T-helper 17 cell (primary cell): ENCODE measurements around the gene ICE2. TPM values are rescaled to one million over a fixed set of nuclear protein-coding genes. Genes with fewer than 3 reads are reported as not detected.

Experiments used
- ATAC-seq: fragments of 150-1000 bp; cut with Tn5 transposase; 2 replicates; pipeline ENCODE4 v1.10.0; 2021; ENCODE audit warnings: mild to moderate bottlenecking, moderate library complexity
- DNase-seq, 3 donors: peaks; one replicate each; pipeline versions ENCODE4 v3.0.0 to v3.0.0-alpha.2; 2020 to 2021
- H3K9me3 ChIP-seq: one replicate; pipeline ENCODE4 v1.7.0; 2013; ENCODE audit warnings: low read length, mild to moderate bottlenecking; ENCODE audit not compliant: control insufficient read depth, poor library complexity, severe bottlenecking
- H3K27ac Mint-ChIP-seq: one replicate; pipeline ENCODE4 v1.8.0; 2022; ENCODE audit warnings: mild to moderate bottlenecking, moderate library complexity, mixed read lengths
- H3K27me3 Mint-ChIP-seq: one replicate; pipeline ENCODE4 v1.8.0; 2022; ENCODE audit warnings: mixed read lengths
- H3K36me3 Mint-ChIP-seq: one replicate; pipeline ENCODE4 v1.8.0; 2022; ENCODE audit warnings: low read depth, mixed read lengths
- H3K4me1 Mint-ChIP-seq: one replicate; pipeline ENCODE4 v1.8.0; 2022; ENCODE audit warnings: mild to moderate bottlenecking, mixed read lengths
- H3K4me3 Mint-ChIP-seq: one replicate; pipeline ENCODE4 v1.8.0; 2022; ENCODE audit warnings: mild to moderate bottlenecking, moderate library complexity, mixed read lengths
- total RNA-seq, 4 donors: library from RNA in 2 of 4; stranded (reverse) in 2 of 4; gene quantifications; one replicate each; pipeline ENCODE4 v1.2.3 and lab custom pipeline; 2022 to 2026

Gene ICE2
- total RNA-seq, 2 donors from 2014 or later: 32.9 to 39.8 TPM

DNA sequence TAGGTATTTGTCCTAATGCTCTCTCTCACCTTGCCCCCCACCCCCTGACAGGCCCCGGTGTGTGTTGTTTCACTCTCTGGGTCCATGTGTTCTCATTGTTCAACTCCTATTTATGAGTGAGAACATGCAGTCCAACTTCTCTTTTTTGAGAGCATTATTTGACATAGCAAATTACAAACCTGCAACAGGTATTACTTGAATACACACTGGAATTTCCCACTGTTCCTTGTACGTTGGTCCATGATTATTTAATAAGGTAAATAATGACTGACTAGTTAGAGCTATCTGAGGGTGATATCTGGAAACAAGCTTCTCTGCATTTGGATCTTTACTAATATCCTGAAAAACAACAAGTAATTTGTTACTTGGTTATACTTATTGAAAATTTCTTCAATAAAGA lies 24.1 kb downstream of the ICE2 start:
- H3K36me3 Mint-ChIP-seq: peaks cover 2% of the 10 kb centered on the region
- H3K27me3 Mint-ChIP-seq: no peaks in the 10 kb centered on the region
- H3K4me3 Mint-ChIP-seq: no peak overlapping the region
- no peak for DNase-seq
- no peaks in the 10 kb centered on the region for H3K4me1 Mint-ChIP-seq
- no peak for ATAC-seq
- H3K9me3 ChIP-seq: no peaks in the 10 kb centered on the region
- no peak overlapping the region for H3K27ac Mint-ChIP-seq

DNA sequence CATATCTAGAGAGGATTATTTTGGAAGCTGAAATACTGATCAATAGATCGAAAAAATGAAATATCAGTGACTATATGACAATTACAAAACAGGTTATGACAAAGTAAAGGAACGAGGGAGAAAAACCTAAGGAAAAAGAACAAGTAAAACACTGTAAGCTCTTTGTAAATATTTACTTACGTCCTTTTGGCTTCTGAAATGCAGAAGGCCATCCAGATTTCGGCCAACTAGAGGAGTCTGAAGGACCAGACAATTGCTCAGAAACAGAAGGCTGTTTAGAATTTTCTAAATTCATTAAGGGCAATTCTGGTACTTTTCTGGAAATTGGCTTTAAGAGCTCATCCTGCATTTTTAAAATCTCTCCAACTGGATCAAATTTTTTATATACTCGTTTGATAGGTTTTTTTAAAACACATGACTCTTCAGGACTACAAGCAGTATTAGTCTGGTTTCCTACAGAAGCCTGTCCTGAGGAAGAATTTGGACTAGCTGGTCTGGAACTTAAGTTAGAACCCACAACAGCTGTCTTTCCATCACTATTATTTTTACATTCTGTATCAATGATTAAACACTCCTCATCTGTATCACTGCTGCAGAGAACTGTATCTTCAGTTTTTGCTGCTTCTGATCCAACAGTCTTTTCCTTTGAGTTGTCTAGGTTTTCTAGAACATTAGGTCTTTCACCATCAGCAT lies 30.1 kb downstream of the ICE2 start:
- H3K27ac Mint-ChIP-seq: no peak overlapping the region
- H3K9me3 ChIP-seq: no peaks in the 10 kb centered on the region
- peaks cover 2% of the 10 kb centered on the region for H3K36me3 Mint-ChIP-seq
- H3K4me3 Mint-ChIP-seq: no peak overlapping the region
- ATAC-seq (no peak), DNase-seq (no peak)
- H3K27me3 Mint-ChIP-seq: no peaks in the 10 kb centered on the region
- no peaks in the 10 kb centered on the region for H3K4me1 Mint-ChIP-seq

DNA sequence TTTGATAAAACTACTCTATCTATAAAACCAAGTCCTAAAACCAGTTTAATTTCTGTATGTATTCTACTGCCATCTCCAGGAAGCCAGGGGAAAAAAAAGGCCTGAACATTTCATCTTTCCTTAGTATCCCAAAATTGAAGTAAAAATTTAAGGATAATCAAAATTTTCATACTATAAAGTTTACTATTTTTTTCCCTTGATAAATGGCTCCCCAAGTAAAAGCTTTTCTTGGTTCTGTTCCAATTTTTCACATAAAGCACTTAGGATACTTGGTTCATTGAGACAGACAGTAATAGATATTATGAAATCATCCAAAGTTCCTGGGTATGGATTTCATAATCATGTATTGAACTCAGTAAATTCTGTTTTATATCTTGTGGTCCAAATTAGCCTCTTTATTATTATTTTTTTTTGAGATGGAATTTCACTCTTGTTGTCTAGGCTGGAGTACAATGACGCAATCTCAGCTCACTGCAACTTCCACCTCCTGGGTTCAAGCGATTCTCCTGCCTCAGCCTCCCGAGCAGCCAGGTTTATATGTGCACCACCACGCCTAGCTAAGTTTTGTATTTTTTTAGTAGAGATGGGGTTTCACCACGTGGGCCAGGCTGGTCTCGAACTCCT lies 34.5 kb downstream of the ICE2 start:
- H3K4me1 Mint-ChIP-seq: peaks cover 2% of the 10 kb centered on the region

DNA sequence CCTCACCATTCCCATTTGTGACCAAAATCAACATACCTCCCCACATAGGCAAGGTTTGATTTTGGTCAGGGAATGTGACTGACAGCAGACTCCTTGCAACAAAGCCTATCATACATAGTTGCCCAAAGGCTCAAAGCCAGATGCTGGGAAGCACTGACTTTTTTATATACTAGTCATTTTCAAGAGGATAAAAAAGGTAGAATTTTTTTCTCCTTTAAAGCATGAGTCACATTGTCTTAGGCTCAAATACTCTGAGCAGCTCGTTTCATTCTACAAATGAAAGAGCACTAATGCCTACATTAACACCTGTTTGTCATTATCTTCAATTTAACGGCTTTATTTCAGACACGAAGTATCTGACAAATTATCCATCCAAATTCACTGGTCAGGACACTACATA lies 36.2 kb downstream of the ICE2 start:
- H3K4me1 Mint-ChIP-seq: peaks cover 2% of the 10 kb centered on the region
- no peak overlapping the region for H3K27ac Mint-ChIP-seq
- no peak for ATAC-seq
- no peaks in the 10 kb centered on the region for H3K9me3 ChIP-seq
- H3K4me3 Mint-ChIP-seq: no peak overlapping the region
- peaks cover 4% of the 10 kb centered on the region for H3K36me3 Mint-ChIP-seq
- no peak for DNase-seq
- H3K27me3 Mint-ChIP-seq: no peaks in the 10 kb centered on the region

More for the DNA sequence above, 34.5 kb downstream of the ICE2 start:
- no peaks in the 10 kb centered on the region for H3K9me3 ChIP-seq
- no peak for ATAC-seq
- no peak overlapping the region for H3K27ac Mint-ChIP-seq
- DNase-seq: no peak
- H3K4me3 Mint-ChIP-seq: no peak overlapping the region
- H3K36me3 Mint-ChIP-seq: peaks cover 4% of the 10 kb centered on the region
- no peaks in the 10 kb centered on the region for H3K27me3 Mint-ChIP-seq

DNA sequence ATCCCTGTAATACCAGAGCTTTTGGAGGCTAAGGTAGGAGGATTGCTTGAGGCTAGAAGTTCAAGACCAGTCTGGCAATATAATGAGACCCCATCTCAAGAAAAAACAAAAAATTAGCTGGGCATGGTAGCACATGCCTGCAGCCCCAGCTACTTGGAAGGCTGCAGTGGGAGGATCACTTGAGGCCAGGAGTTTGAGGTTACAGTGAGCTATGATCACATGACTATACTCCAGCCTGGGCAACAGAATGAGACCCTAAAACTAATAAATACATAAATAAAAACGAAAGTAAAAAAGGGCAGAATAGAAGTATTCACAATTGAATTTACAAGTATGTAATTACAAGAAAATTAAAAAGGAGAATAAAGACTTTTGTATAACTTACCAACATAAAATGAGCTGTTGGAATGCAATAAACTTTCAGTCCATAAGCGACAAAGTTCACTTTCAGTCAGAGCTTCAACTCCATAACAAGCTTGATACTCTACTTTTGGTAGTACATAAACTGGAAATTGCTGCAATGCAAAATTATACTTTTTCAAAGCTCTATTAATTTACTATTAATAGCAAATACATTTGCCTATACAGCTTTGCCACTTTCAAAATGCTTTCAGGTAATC lies 36.8 kb downstream of the ICE2 start:
- peaks cover 4% of the 10 kb centered on the region for H3K36me3 Mint-ChIP-seq
- no peak for ATAC-seq

DNA sequence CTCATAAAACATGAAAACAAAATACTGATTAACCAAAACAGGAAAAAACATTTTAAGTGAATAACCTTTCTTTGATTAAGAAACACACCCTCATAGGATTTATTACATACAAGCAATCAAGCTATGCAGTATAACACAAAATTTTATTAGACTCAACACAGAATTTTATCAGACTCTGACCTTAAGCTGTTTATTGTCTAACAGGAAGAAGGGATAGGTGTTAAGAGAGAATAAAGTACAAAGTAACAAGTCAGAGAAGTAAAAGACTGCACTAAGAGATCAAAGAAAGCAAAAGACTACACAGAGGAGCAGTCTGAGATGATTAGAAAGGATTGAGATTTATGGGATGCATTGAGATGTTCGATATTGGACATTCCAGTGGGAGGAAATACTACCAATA lies 37.6 kb downstream of the ICE2 start:
- ATAC-seq: no peak
- Mint-ChIP-seq H3K36me3 (peaks cover 4% of the 10 kb centered on the region), H3K27me3 (no peaks in the 10 kb centered on the region), H3K27ac (no peak overlapping the region), H3K4me3 (no peak overlapping the region), H3K4me1 (peaks cover 2% of the 10 kb centered on the region)
- H3K9me3 ChIP-seq: no peaks in the 10 kb centered on the region
- DNase-seq: no peak

More for the DNA sequence above, 36.8 kb downstream of the ICE2 start:
- Mint-ChIP-seq H3K4me1 (peaks cover 2% of the 10 kb centered on the region), H3K4me3 (no peak overlapping the region), H3K27me3 (no peaks in the 10 kb centered on the region), H3K27ac (peak overlapping the region; percentile 66)
- DNase-seq: no peak
- H3K9me3 ChIP-seq: no peaks in the 10 kb centered on the region

DNA sequence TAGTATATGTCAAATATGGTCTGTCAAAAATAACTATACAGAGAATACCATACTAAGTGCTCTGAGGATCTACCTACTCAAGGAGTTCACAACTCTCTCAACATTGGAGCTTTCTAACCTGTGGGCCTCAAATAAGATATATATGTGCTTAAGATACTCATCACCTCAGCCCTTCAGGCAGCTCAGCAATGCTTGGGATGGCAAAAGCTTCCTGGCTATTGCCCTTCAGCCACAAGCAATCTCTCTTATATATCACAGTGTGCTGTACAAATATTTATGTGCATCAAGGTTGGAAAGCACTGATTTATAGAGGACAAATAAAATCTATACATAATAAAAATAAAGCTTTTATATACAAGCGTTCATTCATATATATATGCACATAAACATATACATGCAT lies 40.3 kb downstream of the ICE2 start:
- no peak for DNase-seq
- Mint-ChIP-seq H3K4me1 (peaks cover 2% of the 10 kb centered on the region), H3K4me3 (no peak overlapping the region), H3K27ac (no peak overlapping the region), H3K36me3 (peaks cover 7% of the 10 kb centered on the region), H3K27me3 (no peaks in the 10 kb centered on the region)
- no peak for ATAC-seq
- no peaks in the 10 kb centered on the region for H3K9me3 ChIP-seq

DNA sequence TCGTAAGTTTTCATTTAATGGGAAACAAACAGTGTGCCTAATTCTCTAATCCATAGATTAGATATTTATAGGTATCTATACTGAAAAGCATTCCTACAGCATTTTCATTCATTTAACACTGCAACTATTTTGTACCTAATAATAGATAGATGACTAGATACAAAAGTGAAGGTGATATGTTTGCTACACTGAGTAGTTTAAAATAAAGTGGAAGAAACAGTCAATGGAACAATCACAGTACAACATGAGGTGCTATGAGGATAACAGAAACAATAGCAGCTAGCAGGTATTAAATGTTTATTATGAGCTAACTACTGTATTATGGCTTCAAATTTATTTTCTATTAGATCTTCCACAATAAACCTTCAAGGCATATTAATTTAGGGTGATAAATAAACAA lies 50.0 kb downstream of the ICE2 start:
- ATAC-seq (no peak), DNase-seq (no peak)
- Mint-ChIP-seq H3K27me3 (no peaks in the 10 kb centered on the region), H3K27ac (no peak overlapping the region), H3K4me1 (peaks cover 5% of the 10 kb centered on the region), H3K4me3 (no peak overlapping the region), H3K36me3 (peaks cover 5% of the 10 kb centered on the region)
- no peaks in the 10 kb centered on the region for H3K9me3 ChIP-seq

DNA sequence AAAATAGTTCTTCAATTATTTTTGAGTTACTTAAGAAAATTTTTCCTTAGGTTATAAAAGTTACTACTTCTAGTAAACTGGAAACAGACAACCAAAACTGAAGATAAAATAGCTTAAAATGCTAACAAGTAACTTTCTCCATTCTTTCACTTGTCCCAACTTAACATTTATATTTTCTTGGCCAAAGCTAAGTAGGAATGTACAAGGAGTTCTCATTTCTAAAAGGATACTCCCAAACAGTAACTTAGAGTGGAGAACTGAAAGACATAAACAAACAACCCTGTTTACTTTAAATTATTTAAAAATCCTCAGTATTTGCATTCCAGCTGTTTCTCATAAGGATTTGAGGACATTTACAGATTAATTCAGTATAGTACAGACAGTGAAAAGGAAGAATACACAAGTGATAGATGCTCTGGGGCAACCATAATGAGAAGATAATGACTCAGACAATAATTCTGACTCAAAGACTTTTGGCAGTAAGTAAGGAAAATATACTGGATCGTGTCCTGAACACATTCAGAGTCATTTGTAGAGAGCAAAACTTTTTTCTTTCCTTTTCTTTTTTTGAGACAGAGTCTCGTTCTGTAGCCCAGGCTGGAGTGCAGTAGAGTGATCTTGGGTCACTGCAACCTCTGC lies 52.0 kb downstream of the ICE2 start:
- no peak overlapping the region for H3K4me3 Mint-ChIP-seq
- DNase-seq (no peak), ATAC-seq (no peak)
- peaks cover 8% of the 10 kb centered on the region for H3K4me1 Mint-ChIP-seq
- no peaks in the 10 kb centered on the region for H3K9me3 ChIP-seq
- peaks cover 7% of the 10 kb centered on the region for H3K36me3 Mint-ChIP-seq
- no peaks in the 10 kb centered on the region for H3K27me3 Mint-ChIP-seq
- H3K27ac Mint-ChIP-seq: peak overlapping the region; percentile 27

DNA sequence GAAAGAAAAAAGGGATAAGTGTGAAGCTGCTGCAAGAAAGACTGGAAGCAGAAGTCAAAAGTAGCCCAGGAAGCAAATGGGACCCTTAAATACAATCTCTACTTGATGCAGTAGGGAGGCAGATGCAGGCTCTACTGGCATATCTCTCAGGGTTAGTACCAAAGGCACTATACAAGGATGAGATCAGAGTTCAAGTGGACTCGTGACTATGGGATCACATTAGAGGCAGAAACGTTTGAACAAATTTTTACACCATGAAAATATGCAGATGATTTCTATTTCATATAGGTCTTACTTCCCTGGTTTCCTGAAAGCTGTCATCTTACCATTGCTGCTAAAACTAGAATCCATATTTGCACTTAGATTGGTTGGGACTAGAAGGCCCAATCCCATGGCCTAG lies 53.5 kb downstream of the ICE2 start:
- H3K4me3 Mint-ChIP-seq: no peak overlapping the region
- ATAC-seq (no peak), DNase-seq (no peak)
- H3K9me3 ChIP-seq: no peaks in the 10 kb centered on the region
- H3K27me3 Mint-ChIP-seq: no peaks in the 10 kb centered on the region
- H3K36me3 Mint-ChIP-seq: peaks cover 8% of the 10 kb centered on the region
- no peak overlapping the region for H3K27ac Mint-ChIP-seq
- peaks cover 8% of the 10 kb centered on the region for H3K4me1 Mint-ChIP-seq

DNA sequence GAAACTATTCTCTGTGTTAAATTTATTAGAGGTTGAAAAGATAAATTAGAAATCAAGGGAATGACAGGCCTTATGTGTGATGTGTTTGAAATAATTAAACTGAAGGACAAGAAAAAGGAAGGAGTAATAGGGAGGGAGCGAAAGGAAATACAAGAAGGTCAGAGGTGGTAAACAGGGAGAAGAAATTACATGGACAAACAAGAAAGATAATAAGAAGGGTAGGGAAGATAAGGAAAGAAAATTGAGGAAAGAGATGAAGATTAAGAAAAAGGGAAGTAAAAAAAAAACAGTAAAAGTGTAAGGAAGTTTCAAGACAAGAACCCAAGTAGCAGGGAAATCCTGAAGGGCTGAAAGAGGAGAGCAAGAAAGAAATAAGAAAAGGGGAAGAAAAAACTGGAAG lies 54.9 kb downstream of the ICE2 start:
- Mint-ChIP-seq H3K27ac (peak overlapping the region; percentile 82), H3K4me1 (peaks cover 6% of the 10 kb centered on the region), H3K4me3 (no peak overlapping the region), H3K27me3 (no peaks in the 10 kb centered on the region), H3K36me3 (peaks cover 9% of the 10 kb centered on the region)
- ATAC-seq (no peak), DNase-seq (no peak)
- H3K9me3 ChIP-seq: no peaks in the 10 kb centered on the region

DNA sequence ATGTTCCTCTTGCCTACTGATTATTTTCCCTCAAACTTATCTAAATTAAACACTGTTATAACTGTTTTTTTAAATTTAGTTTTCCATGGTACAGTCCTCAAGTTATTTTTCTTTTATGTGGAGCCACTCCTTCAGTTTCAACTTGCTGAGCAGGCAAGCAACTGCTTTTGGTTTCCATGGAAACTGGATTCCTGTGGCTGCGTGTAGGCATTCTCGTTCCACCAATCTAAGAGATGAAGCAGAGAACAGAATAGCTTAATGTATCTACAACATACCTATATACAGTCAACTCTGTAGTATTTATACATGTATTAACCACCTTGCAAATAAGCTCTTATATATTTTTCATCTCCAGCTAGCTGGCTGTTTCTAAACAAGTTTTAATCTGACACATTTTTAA lies 55.4 kb downstream of the ICE2 start:
- no peak for DNase-seq
- Mint-ChIP-seq H3K36me3 (peaks cover 9% of the 10 kb centered on the region), H3K4me1 (peaks cover 6% of the 10 kb centered on the region), H3K27ac (peak overlapping the region; percentile 82), H3K27me3 (no peaks in the 10 kb centered on the region), H3K4me3 (no peak overlapping the region)
- no peaks in the 10 kb centered on the region for H3K9me3 ChIP-seq
- ATAC-seq: no peak

DNA sequence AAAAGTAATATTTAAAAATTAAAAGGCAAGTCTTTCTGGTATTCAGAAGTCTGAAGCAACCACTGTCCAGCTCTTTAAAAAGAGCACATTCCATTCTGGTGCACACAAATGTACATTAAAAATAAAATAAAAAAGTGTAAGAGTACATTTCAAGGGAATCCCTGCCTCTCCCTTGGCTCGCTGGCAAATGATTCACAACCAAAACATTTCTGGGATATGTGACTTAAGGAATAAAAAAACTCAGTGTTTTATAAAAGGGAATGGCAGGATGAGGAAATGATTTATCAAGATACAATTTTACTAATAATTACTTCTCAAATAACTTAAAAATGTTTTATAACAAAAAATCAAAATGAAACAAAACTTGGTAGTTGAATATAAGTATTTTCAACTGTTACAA lies 57.4 kb downstream of the ICE2 start:
- H3K27me3 Mint-ChIP-seq: no peaks in the 10 kb centered on the region
- H3K36me3 Mint-ChIP-seq: peaks cover 9% of the 10 kb centered on the region
- H3K4me1 Mint-ChIP-seq: peaks cover 11% of the 10 kb centered on the region
- H3K27ac Mint-ChIP-seq: no peak overlapping the region
- H3K9me3 ChIP-seq: no peaks in the 10 kb centered on the region
- DNase-seq: no peak
- no peak for ATAC-seq
- no peak overlapping the region for H3K4me3 Mint-ChIP-seq
